ENCODE results near the gene ZGPAT. TPM values are rescaled to one million over a fixed set of nuclear protein-coding genes. Genes with fewer than 3 reads are reported as not detected.

Gene ZGPAT
- total and polyA plus RNA-seq, 2 donors (not counting 1 experiment from before 2014, with no cell fraction given): 46.1 to 62.1 TPM

GRCh38 chr20:63777614-63778013, 69.8 kb downstream of the ZGPAT start:
- no peak overlapping the region for H3K27ac Mint-ChIP-seq
- H3K4me1 Mint-ChIP-seq: no peaks in the 10 kb centered on the region
- H3K27ac ChIP-seq (ENCODE audit: low read length in 2 of 2): no peak overlapping the region
- WGBS (ENCODE audit: insufficient coverage): 97% methylated on average over 9 of the region's 13 CpGs
- ATAC-seq (ENCODE audit: low read depth): no peak
- no peak overlapping the region for H3K4me3 ChIP-seq (ENCODE audit: control extremely low read depth in 1 of 5, extremely low read depth in 1 of 5, insufficient read depth in 1 of 5, low read depth in 2 of 5, low read length in 4 of 5)
- ChIA-PET CTCF (interaction anchor here (0.6 to 1.1 kb wide), 2 partner anchors 8 to 86 kb away, joined by 3 read pairs; no protein-coding TSS in a partner anchor), POLR2A (no interaction called here)
- no peak overlapping the region for H2AFZ ChIP-seq (ENCODE audit: insufficient read depth, low read depth, low read length, poor library complexity, severe bottlenecking)
- no peaks in the 10 kb centered on the region for H3K4me1 ChIP-seq (ENCODE audit: control insufficient read depth in 2 of 2, insufficient read depth in 2 of 2, low read length in 2 of 2)
- no peaks in the 10 kb centered on the region for H3K9me3 ChIP-seq (ENCODE audit: control extremely low read depth in 1 of 3, control insufficient read depth in 2 of 3, insufficient read depth in 1 of 3, low read length in 2 of 3)
- TF ChIP-seq EZH2 (IDR thresholded peaks at IDR 0.05; ENCODE audit: borderline replicate concordance, insufficient read depth, low read depth, low read length, poor library complexity, severe bottlenecking): no peak
- TF ChIP-seq CTCF (IDR thresholded peaks at IDR 0.05): no peak
- no peaks in the 10 kb centered on the region for H3K27me3 Mint-ChIP-seq
- no peak for DNase-seq
- H3K9ac ChIP-seq (ENCODE audit: low read length): no peak overlapping the region
- no peaks in the 10 kb centered on the region for H3K79me2 ChIP-seq (ENCODE audit: control insufficient read depth, insufficient read depth, low read length)
- no peak overlapping the region for H3K4me2 ChIP-seq (replicated peaks; ENCODE audit: low read depth, low read length, poor library complexity, severe bottlenecking)
- H3K4me3 Mint-ChIP-seq: no peak overlapping the region
- H3K27me3 ChIP-seq (replicated peaks in 1 of 4; ENCODE audit: control extremely low read depth in 1 of 4, control insufficient read depth in 3 of 4, insufficient read depth in 4 of 4, low read length in 3 of 4): no peaks in the 10 kb centered on the region
- H3K9me3 Mint-ChIP-seq (ENCODE audit: insufficient read depth): no peaks in the 10 kb centered on the region
- no peaks in the 10 kb centered on the region for H4K20me1 ChIP-seq (ENCODE audit: control insufficient read depth, insufficient read depth, low read length, poor library complexity, severe bottlenecking)
- intact Hi-C loops (cut with micrococcal nuclease): no loop called here
- H3K36me3 ChIP-seq (replicated peaks in 1 of 2; ENCODE audit: control extremely low read depth in 1 of 2, control insufficient read depth in 1 of 2, extremely low read depth in 1 of 2, insufficient read depth in 2 of 2, low read length in 1 of 2): no peaks in the 10 kb centered on the region

GRCh38 chr20:63778034-63778752, 70.4 kb downstream of the ZGPAT start:
- H2AFZ ChIP-seq (ENCODE audit: insufficient read depth, low read depth, low read length, poor library complexity, severe bottlenecking): no peak overlapping the region
- ChIA-PET CTCF (interaction anchor here (0.6 to 1.1 kb wide), 2 partner anchors 9 to 86 kb away, joined by 3 read pairs; no protein-coding TSS in a partner anchor), POLR2A (no interaction called here)
- H3K79me2 ChIP-seq (ENCODE audit: control insufficient read depth, insufficient read depth, low read length): no peaks in the 10 kb centered on the region
- H3K4me3 ChIP-seq (ENCODE audit: control extremely low read depth in 1 of 5, extremely low read depth in 1 of 5, insufficient read depth in 1 of 5, low read depth in 2 of 5, low read length in 4 of 5): no peak overlapping the region
- intact Hi-C loops (cut with micrococcal nuclease): no loop called here
- no peaks in the 10 kb centered on the region for H3K9me3 Mint-ChIP-seq (ENCODE audit: insufficient read depth)
- H3K27ac Mint-ChIP-seq: no peak overlapping the region
- H3K27ac ChIP-seq (ENCODE audit: low read length in 2 of 2): no peak overlapping the region
- no peaks in the 10 kb centered on the region for H3K27me3 ChIP-seq (replicated peaks in 1 of 4; ENCODE audit: control extremely low read depth in 1 of 4, control insufficient read depth in 3 of 4, insufficient read depth in 4 of 4, low read length in 3 of 4)
- H3K4me1 Mint-ChIP-seq: no peaks in the 10 kb centered on the region
- no peak overlapping the region for H3K4me3 Mint-ChIP-seq
- ATAC-seq (ENCODE audit: low read depth) (no peak), DNase-seq (no peak)
- no peaks in the 10 kb centered on the region for H3K27me3 Mint-ChIP-seq
- H3K36me3 ChIP-seq (replicated peaks in 1 of 2; ENCODE audit: control extremely low read depth in 1 of 2, control insufficient read depth in 1 of 2, extremely low read depth in 1 of 2, insufficient read depth in 2 of 2, low read length in 1 of 2): no peaks in the 10 kb centered on the region
- H3K9ac ChIP-seq (ENCODE audit: low read length): no peak overlapping the region
- no peaks in the 10 kb centered on the region for H4K20me1 ChIP-seq (ENCODE audit: control insufficient read depth, insufficient read depth, low read length, poor library complexity, severe bottlenecking)
- H3K4me2 ChIP-seq (replicated peaks; ENCODE audit: low read depth, low read length, poor library complexity, severe bottlenecking): no peak overlapping the region
- WGBS (ENCODE audit: insufficient coverage): 82% methylated on average over 12 of the region's 19 CpGs
- H3K9me3 ChIP-seq (ENCODE audit: control extremely low read depth in 1 of 3, control insufficient read depth in 2 of 3, insufficient read depth in 1 of 3, low read length in 2 of 3): no peaks in the 10 kb centered on the region
- no peaks in the 10 kb centered on the region for H3K4me1 ChIP-seq (ENCODE audit: control insufficient read depth in 2 of 2, insufficient read depth in 2 of 2, low read length in 2 of 2)
- no peak for TF ChIP-seq EZH2 (IDR thresholded peaks at IDR 0.05; ENCODE audit: borderline replicate concordance, insufficient read depth, low read depth, low read length, poor library complexity, severe bottlenecking)
- no peak for TF ChIP-seq CTCF (IDR thresholded peaks at IDR 0.05)
